PC-9 (cell line): Measurements from ENCODE around the gene NME7. TPM values are rescaled to one million over a fixed set of nuclear protein-coding genes. Genes with fewer than 3 reads are reported as not detected.

ENCODE experiments used
- BruUV-seq: library from RNA; stranded (reverse); fragments of 400-500 nt; replicated peaks from 2 replicates; lab custom pipeline; 2021; lab: Mats Ljungman, UMichigan
- CTCF ChIA-PET: fragments of 300-600 bp; sonication (Branson Sonifier 250); formaldehyde crosslinking; loops from one replicate; lab custom pipeline; 2022; ENCODE audit warnings: antibody characterized with exemption; lab: Charles Lee
- POLR2A ChIA-PET: fragments of 300-600 bp; sonication (Branson Sonifier 250); formaldehyde crosslinking; loops from one replicate; lab custom pipeline; 2022; ENCODE audit warnings: antibody characterized with exemption; ENCODE audit not compliant: unreplicated experiment; lab: Charles Lee
- DNase-seq, 2 experiments: peaks; one replicate each; pipeline versions ENCODE4 v3.0.0 to v3.0.0-alpha.2; 2015 to 2022; ENCODE audit warnings: mixed read lengths in 1 of 2
- H2AFZ ChIP-seq: fragments of 200-600 bp; sonication (generic); 2 replicates; pipeline ENCODE4 v1.8.1; 2017; ENCODE audit warnings: antibody characterized with exemption
- H3F3A ChIP-seq: fragments of 200-600 bp; sonication (generic); 2 replicates; pipeline ENCODE4 v1.8.1; 2017; ENCODE audit warnings: antibody characterized with exemption, mild to moderate bottlenecking, low read depth; ENCODE audit not compliant: insufficient read depth
- H3K27ac ChIP-seq: fragments of 200-600 bp; sonication (generic); 2 replicates; pipeline ENCODE4 v1.6.1; 2016; ENCODE audit warnings: mixed run types
- H3K27me3 ChIP-seq: fragments of 200-600 bp; sonication (generic); 2 replicates; pipeline ENCODE4 v1.6.1; 2016; ENCODE audit warnings: low read depth, mixed run types; ENCODE audit not compliant: insufficient read depth
- H3K36me3 ChIP-seq: fragments of 200-600 bp; sonication (generic); 2 replicates; pipeline ENCODE4 v1.6.1; 2016; ENCODE audit warnings: low read depth, mixed run types
- H3K4me1 ChIP-seq: fragments of 200-600 bp; sonication (generic); replicated peaks from 2 replicates; pipeline ENCODE4 v1.6.1; 2016; ENCODE audit warnings: mixed run types; ENCODE audit not compliant: insufficient read depth
- H3K4me2 ChIP-seq: fragments of 200-600 bp; sonication (generic); 2 replicates; pipeline ENCODE4 v1.6.1; 2017; ENCODE audit warnings: mixed run types
- H3K4me3 ChIP-seq: fragments of 200-600 bp; sonication (generic); 2 replicates; pipeline ENCODE4 v1.6.1; 2016; ENCODE audit warnings: mixed run types
- H3K79me2 ChIP-seq: fragments of 200-600 bp; sonication (generic); 2 replicates; pipeline ENCODE4 v1.6.1; 2017; ENCODE audit warnings: low read depth, mixed run types
- H3K9me2 ChIP-seq: fragments of 200-600 bp; sonication (generic); 2 replicates; pipeline ENCODE4 v1.8.1; 2017; ENCODE audit warnings: mild to moderate bottlenecking; ENCODE audit not compliant: insufficient read depth
- H3K9me3 ChIP-seq: fragments of 200-600 bp; sonication (generic); 2 replicates; pipeline ENCODE4 v1.8.1; 2016; ENCODE audit warnings: low read depth; ENCODE audit not compliant: insufficient read depth
- H4K20me1 ChIP-seq: fragments of 200-600 bp; sonication (generic); 2 replicates; pipeline ENCODE4 v1.8.1; 2017; ENCODE audit not compliant: insufficient read depth
- EZH2 ChIP-seq: fragments of 200-600 bp; sonication (generic); IDR thresholded peaks from 2 replicates; pipeline ENCODE4 v1.8.0; 2017; ENCODE audit warnings: antibody characterized with exemption, low read depth
- intact Hi-C: fragments of 100-400 bp; cut with micrococcal nuclease; formaldehyde crosslinking; loops from one replicate; pipeline ENCODE4 v1.10.0; 2022; ENCODE audit not compliant: unreplicated experiment
- total RNA-seq: library from RNA; stranded (reverse); gene quantifications from 2 replicates; pipeline ENCODE4 v1.2.3, GENCODE V29; 2021
- TF ChIP-seq, protein P1 (sequence below): fragments of 200-600 bp; sonication (generic); conservative IDR thresholded peaks from 2 replicates; pipeline ENCODE4 v1.6.1; 2017; ENCODE audit warnings: mixed run types, antibody characterized with exemption, mild to moderate bottlenecking, moderate library complexity

The NME7 gene
- total RNA-seq, 1 experiment from 2014 or later = 21.4 TPM

DNA sequence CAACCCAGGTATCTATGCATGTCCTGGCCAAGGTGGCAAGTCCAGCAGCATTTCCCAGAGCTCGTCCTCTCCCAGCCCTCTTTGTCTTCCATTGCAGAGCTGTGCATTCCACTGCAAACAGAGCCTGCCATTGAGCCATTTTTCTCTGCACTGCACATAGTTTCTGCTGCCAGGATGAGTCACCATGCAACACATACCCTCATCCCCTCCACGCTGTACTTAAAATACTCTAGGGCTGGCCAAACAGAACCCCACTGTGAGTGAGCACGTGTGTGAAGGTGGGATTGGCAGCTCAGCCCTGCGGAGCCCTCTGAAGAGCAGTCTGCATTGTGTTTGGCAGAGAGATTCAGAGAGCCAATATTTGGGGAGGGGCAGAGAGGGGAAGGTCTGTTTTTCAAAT lies 265.0 kb downstream of the NME7 start:
- BruUV-seq = no TSS peak
- H3F3A ChIP-seq = no peaks in the 10 kb centered on the region
- no peaks in the 10 kb centered on the region for H3K36me3 ChIP-seq
- no peak overlapping the region for H3K27ac ChIP-seq
- peaks cover 25% of the 10 kb centered on the region for H3K4me1 ChIP-seq
- H3K9me2 ChIP-seq = no peaks in the 10 kb centered on the region
- H3K79me2 ChIP-seq = peaks cover 11% of the 10 kb centered on the region
- no peak overlapping the region for H3K4me3 ChIP-seq
- ChIA-PET CTCF (interaction anchor here (1.4 kb wide), 1 partner anchor 499 kb away, joined by 4 read pairs; no protein-coding TSS in a partner anchor), POLR2A (interaction anchor here (0.6 to 0.8 kb wide), 3 partner anchors 42 to 800 kb away, joined by 3 to 9 read pairs (median 5); no protein-coding TSS in a partner anchor)
- no peak overlapping the region for H2AFZ ChIP-seq
- H4K20me1 ChIP-seq = no peaks in the 10 kb centered on the region
- intact Hi-C loops = loop anchor here (10.0 kb wide), 1 partner anchor 128 kb away; no protein-coding TSS in a partner anchor
- no peaks in the 10 kb centered on the region for H3K27me3 ChIP-seq
- peak overlapping the region; percentile 9 for H3K4me2 ChIP-seq
- DNase-seq = peak; percentile 60 to 71
- H3K9me3 ChIP-seq = no peaks in the 10 kb centered on the region
- no peak for TF ChIP-seq EZH2
- TF ChIP-seq, protein P1, sequence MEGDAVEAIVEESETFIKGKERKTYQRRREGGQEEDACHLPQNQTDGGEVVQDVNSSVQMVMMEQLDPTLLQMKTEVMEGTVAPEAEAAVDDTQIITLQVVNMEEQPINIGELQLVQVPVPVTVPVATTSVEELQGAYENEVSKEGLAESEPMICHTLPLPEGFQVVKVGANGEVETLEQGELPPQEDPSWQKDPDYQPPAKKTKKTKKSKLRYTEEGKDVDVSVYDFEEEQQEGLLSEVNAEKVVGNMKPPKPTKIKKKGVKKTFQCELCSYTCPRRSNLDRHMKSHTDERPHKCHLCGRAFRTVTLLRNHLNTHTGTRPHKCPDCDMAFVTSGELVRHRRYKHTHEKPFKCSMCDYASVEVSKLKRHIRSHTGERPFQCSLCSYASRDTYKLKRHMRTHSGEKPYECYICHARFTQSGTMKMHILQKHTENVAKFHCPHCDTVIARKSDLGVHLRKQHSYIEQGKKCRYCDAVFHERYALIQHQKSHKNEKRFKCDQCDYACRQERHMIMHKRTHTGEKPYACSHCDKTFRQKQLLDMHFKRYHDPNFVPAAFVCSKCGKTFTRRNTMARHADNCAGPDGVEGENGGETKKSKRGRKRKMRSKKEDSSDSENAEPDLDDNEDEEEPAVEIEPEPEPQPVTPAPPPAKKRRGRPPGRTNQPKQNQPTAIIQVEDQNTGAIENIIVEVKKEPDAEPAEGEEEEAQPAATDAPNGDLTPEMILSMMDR = no peak

DNA sequence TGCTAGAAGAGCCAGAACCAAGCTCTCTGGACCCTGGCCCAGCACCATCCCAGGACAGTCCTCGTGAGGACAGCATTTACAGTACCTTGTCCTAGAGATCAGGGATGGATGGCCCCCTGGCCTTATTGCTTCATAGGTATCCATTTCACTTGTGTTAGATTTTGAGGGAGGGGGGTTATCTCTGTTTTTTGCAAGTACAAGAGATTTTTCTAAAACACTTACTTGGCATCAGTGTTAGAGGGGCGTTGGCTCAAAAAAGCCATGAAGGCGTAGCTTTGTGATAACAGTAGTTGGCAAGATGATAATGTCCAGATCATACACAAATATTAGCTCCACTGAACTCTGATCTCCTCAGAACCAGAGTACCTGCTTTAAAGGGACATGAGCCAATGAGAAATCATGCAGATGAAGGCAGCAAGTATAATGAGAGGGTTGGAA lies 266.9 kb downstream of the NME7 start:
- no TSS peak for BruUV-seq
- no peaks in the 10 kb centered on the region for H4K20me1 ChIP-seq
- H3K9me3 ChIP-seq = no peaks in the 10 kb centered on the region
- ChIA-PET CTCF (no interaction called here), POLR2A (no interaction called here)
- H3K9me2 ChIP-seq = no peaks in the 10 kb centered on the region
- H3K27me3 ChIP-seq = no peaks in the 10 kb centered on the region
- H3K4me3 ChIP-seq = no peak overlapping the region
- no peaks in the 10 kb centered on the region for H3K79me2 ChIP-seq
- H3K4me2 ChIP-seq = no peak overlapping the region
- no peaks in the 10 kb centered on the region for H3F3A ChIP-seq
- intact Hi-C loops = loop anchor here (10.0 kb wide), 1 partner anchor 126 kb away; no protein-coding TSS in a partner anchor
- no peaks in the 10 kb centered on the region for H3K36me3 ChIP-seq
- TF ChIP-seq EZH2 = no peak
- TF ChIP-seq, protein P1 = no peak
- no peak overlapping the region for H3K27ac ChIP-seq
- H2AFZ ChIP-seq = 0 out of 2 replicates have a peak overlapping the region, but pooled peaks have one; percentile 3
- DNase-seq = no peak
- H3K4me1 ChIP-seq = peaks cover 25% of the 10 kb centered on the region

- no peak overlapping the region for H3K27ac ChIP-seq
- no peaks in the 10 kb centered on the region for H3K9me3 ChIP-seq
- H3F3A ChIP-seq = no peaks in the 10 kb centered on the region
- no peaks in the 10 kb centered on the region for H3K36me3 ChIP-seq
- H3K4me2 ChIP-seq = no peak overlapping the region
- intact Hi-C loops = loop anchor here (10.0 kb wide), 1 partner anchor 125 kb away; no protein-coding TSS in a partner anchor
- DNase-seq = no peak
- ChIA-PET CTCF (no interaction called here), POLR2A (no interaction called here)
- H3K4me1 ChIP-seq = peaks cover 23% of the 10 kb centered on the region
- no peaks in the 10 kb centered on the region for H4K20me1 ChIP-seq
- no peaks in the 10 kb centered on the region for H3K9me2 ChIP-seq
- H2AFZ ChIP-seq = no peak overlapping the region
- H3K4me3 ChIP-seq = no peak overlapping the region
- no peaks in the 10 kb centered on the region for H3K27me3 ChIP-seq
- TF ChIP-seq EZH2 = no peak
- TF ChIP-seq, protein P1 = no peak
- BruUV-seq = no TSS peak
- no peaks in the 10 kb centered on the region for H3K79me2 ChIP-seq
Measured at GRCh38 chr1:169100208-169100607, 267.4 kb downstream of the NME7 start.
